HEK293 (cell line): ENCODE results near the gene TTC31.

Experiments
- IKZF3 ChIP-seq: fragments of 450-650 bp; IDR thresholded peaks from 2 replicates; pipeline ENCODE4 v1.5.0; 2018; ENCODE audit warnings: missing biosample characterization, mild to moderate bottlenecking, missing genetic modification characterization, moderate library complexity
- KLF16 ChIP-seq: fragments of 450-650 bp; formaldehyde crosslinking; IDR thresholded peaks from 2 replicates; pipeline ENCODE4 v1.5.1; 2017; ENCODE audit warnings: missing biosample characterization, missing genetic modification characterization
- OSR2 ChIP-seq: fragments of 450-650 bp; formaldehyde crosslinking; IDR thresholded peaks from 2 replicates; pipeline ENCODE4 v1.5.1; 2016; ENCODE audit warnings: missing biosample characterization, missing genetic modification characterization
- OVOL3 ChIP-seq: fragments of 450-650 bp; formaldehyde crosslinking; IDR thresholded peaks from 2 replicates; pipeline ENCODE4 v1.5.1; 2016; ENCODE audit warnings: missing biosample characterization, missing genetic modification characterization
- PBX3 ChIP-seq: sonication (generic); formaldehyde crosslinking; IDR thresholded peaks from 2 replicates; pipeline ENCODE4 v1.8.1; 2022; ENCODE audit warnings: mild to moderate bottlenecking, moderate library complexity, missing genetic modification reagents
- PRDM10 ChIP-seq: fragments of 450-650 bp; formaldehyde crosslinking; IDR thresholded peaks from 2 replicates; pipeline ENCODE4 v1.5.1; 2016; ENCODE audit warnings: missing biosample characterization, missing genetic modification characterization
- TCF7L2 ChIP-seq: IDR thresholded peaks from 2 replicates; pipeline ENCODE4 v1.6.1; 2011; ENCODE audit warnings: low read depth, mild to moderate bottlenecking, inconsistent platforms, low read length, moderate library complexity, borderline replicate concordance
- TRIM28 ChIP-seq: IDR thresholded peaks from 2 replicates; pipeline ENCODE4 v1.6.1; 2011; ENCODE audit warnings: low read length, control low read depth, borderline replicate concordance
- ZBTB11 ChIP-seq: fragments of 450-650 bp; formaldehyde crosslinking; conservative IDR thresholded peaks from 2 replicates; pipeline ENCODE4 v1.5.1; 2016; ENCODE audit warnings: low read depth, missing biosample characterization, missing genetic modification characterization
- ZBTB20 ChIP-seq: fragments of 450-650 bp; formaldehyde crosslinking; IDR thresholded peaks from 2 replicates; pipeline ENCODE4 v1.5.1; 2016; ENCODE audit warnings: missing biosample characterization, missing genetic modification characterization
- ZBTB21 ChIP-seq: fragments of 450-650 bp; formaldehyde crosslinking; IDR thresholded peaks from 2 replicates; pipeline ENCODE4 v1.5.1; 2017; ENCODE audit warnings: missing biosample characterization, missing genetic modification characterization
- ZBTB6 ChIP-seq: fragments of 450-650 bp; formaldehyde crosslinking; IDR thresholded peaks from 2 replicates; pipeline ENCODE4 v1.5.1; 2017; ENCODE audit warnings: missing biosample characterization, missing genetic modification characterization
- ZFP37 ChIP-seq: fragments of 450-650 bp; formaldehyde crosslinking; IDR thresholded peaks from 2 replicates; pipeline ENCODE4 v1.5.1; 2016; ENCODE audit warnings: missing biosample characterization, missing genetic modification characterization
- ZNF121 ChIP-seq: fragments of 450-650 bp; formaldehyde crosslinking; IDR thresholded peaks from 2 replicates; pipeline ENCODE4 v1.5.1; 2016; ENCODE audit warnings: missing biosample characterization, missing genetic modification characterization
- ZNF221 ChIP-seq: fragments of 450-650 bp; formaldehyde crosslinking; IDR thresholded peaks from 2 replicates; pipeline ENCODE4 v1.5.1; 2017; ENCODE audit warnings: missing biosample characterization, missing genetic modification characterization, borderline replicate concordance
- ZNF335 ChIP-seq: fragments of 450-650 bp; formaldehyde crosslinking; conservative IDR thresholded peaks from 2 replicates; pipeline ENCODE4 v1.5.1; 2016; ENCODE audit warnings: missing biosample characterization, missing genetic modification characterization
- ZNF341 ChIP-seq: fragments of 450-650 bp; formaldehyde crosslinking; IDR thresholded peaks from 2 replicates; pipeline ENCODE4; 2016; ENCODE audit warnings: low read depth, missing biosample characterization, missing genetic modification characterization
- ZNF394 ChIP-seq: fragments of 450-650 bp; formaldehyde crosslinking; IDR thresholded peaks from 2 replicates; pipeline ENCODE4 v1.5.1; 2016; ENCODE audit warnings: missing biosample characterization, missing genetic modification characterization, mild to moderate bottlenecking, moderate library complexity, borderline replicate concordance
- ZNF529 ChIP-seq: fragments of 450-650 bp; formaldehyde crosslinking; IDR thresholded peaks from 2 replicates; pipeline ENCODE4 v1.5.1; 2017; ENCODE audit warnings: missing genetic modification characterization, missing biosample characterization; ENCODE audit not compliant: insufficient replicate concordance
- ZNF629 ChIP-seq: fragments of 450-650 bp; formaldehyde crosslinking; IDR thresholded peaks from 2 replicates; pipeline ENCODE4 v1.5.1; 2017; ENCODE audit warnings: missing biosample characterization, missing genetic modification characterization
- ZNF792 ChIP-seq: fragments of 450-650 bp; formaldehyde crosslinking; IDR thresholded peaks from 2 replicates; pipeline ENCODE4 v1.5.1; 2016; ENCODE audit warnings: missing biosample characterization, missing genetic modification characterization
- ZSCAN16 ChIP-seq: fragments of 450-650 bp; formaldehyde crosslinking; IDR thresholded peaks from 2 replicates; pipeline ENCODE4 v1.5.1; 2016; ENCODE audit warnings: missing biosample characterization, missing genetic modification characterization
- ZSCAN18 ChIP-seq: fragments of 450-650 bp; formaldehyde crosslinking; IDR thresholded peaks from 2 replicates; pipeline ENCODE4 v1.5.1; 2016; ENCODE audit warnings: missing biosample characterization, missing genetic modification characterization
- ZSCAN30 ChIP-seq: fragments of 450-650 bp; IDR thresholded peaks from 2 replicates; pipeline ENCODE4 v1.5.1; 2018; ENCODE audit warnings: missing biosample characterization, mild to moderate bottlenecking, missing genetic modification characterization, moderate library complexity

The TTC31 gene

GRCh38 chr2:74454654-74455511, 28.0 kb upstream of the TTC31 start, which contains the start of gene INO80B (continued):
- TF ChIP-seq ZNF121 (no peak), PBX3 (CRISPR knock-in tag) (no peak), TRIM28 (peak; percentile 97), OVOL3 (tag by site-specific recombination) (no peak), ZBTB11 (peak; percentile 100), ZNF221 (tag by site-specific recombination) (0 out of 2 replicates have a peak, but pooled peaks have one; percentile 8), ZBTB21 (tag by site-specific recombination) (peak; percentile 72; the same call in 1 of the 2 replicates), ZNF792 (peak; percentile 82; the same call in 1 of the 2 replicates), PRDM10 (tag by site-specific recombination) (peak; percentile 95), KLF16 (tag by site-specific recombination) (peak; percentile 100), ZNF394 (tag by site-specific recombination) (peak; percentile 88), TCF7L2 (no peak), ZSCAN30 (tag by site-specific recombination) (peak; percentile 41; the same call in 1 of the 2 replicates), ZNF341 (tag by site-specific recombination) (peak; percentile 71), ZNF629 (tag by site-specific recombination) (peak; percentile 83), IKZF3 (no peak), ZSCAN16 (no peak), ZBTB20 (tag by site-specific recombination) (no peak), ZNF335 (tag by site-specific recombination) (peak; percentile 85), ZBTB6 (tag by site-specific recombination) (peak; percentile 92), ZSCAN18 (peak; percentile 77; the same call in 1 of the 2 replicates), ZNF529 (tag by site-specific recombination) (no peak), OSR2 (tag by site-specific recombination) (no peak), ZFP37 (peak; percentile 85)
